ENCODE data around the gene CCDC93.

- TF ChIP-seq EP300 (IDR thresholded peaks at IDR 0.05): no peak
- no peak for TF ChIP-seq CTCF (IDR thresholded peaks at IDR 0.05)
Observed at GRCh38 chr2:117944816-117945215, 69.1 kb downstream of the CCDC93 start.

Data from ovary (tissue), 3 donors.